ENCODE data around the gene FIGN. TPM values are rescaled to one million over a fixed set of nuclear protein-coding genes. Genes with fewer than 3 reads are reported as not detected.

The FIGN gene
- total RNA-seq, 1 experiment from 2014 or later = 2.7 TPM

- peak; percentile 34 for DNase-seq (ENCODE audit: low spot score)
Measured at GRCh38 chr2:163736433-163737189, 803 bp upstream of the FIGN start.

GRCh38 chr2:163734881-163735684, 725 bp downstream of the FIGN start:
- DNase-seq (ENCODE audit: low spot score) = peak; percentile 40

GRCh38 chr2:163734401-163734800, 1.4 kb downstream of the FIGN start:
- no peak for DNase-seq (ENCODE audit: low spot score)

- no peak for DNase-seq (ENCODE audit: low spot score)
Measured at GRCh38 chr2:163733956-163734355, 1.9 kb downstream of the FIGN start.

- DNase-seq (ENCODE audit: low spot score) = peak; percentile 62
Measured at GRCh38 chr2:163733301-163733938, 2.4 kb downstream of the FIGN start.

- peak; percentile 54 for DNase-seq (ENCODE audit: low spot score)
Measured at GRCh38 chr2:163732727-163733126, 3.1 kb downstream of the FIGN start.

- DNase-seq (ENCODE audit: low spot score) = no peak
Measured at GRCh38 chr2:163731735-163732134, 4.1 kb downstream of the FIGN start.

- DNase-seq (ENCODE audit: low spot score) = no peak
Measured at GRCh38 chr2:163730556-163730955, 5.3 kb downstream of the FIGN start.

- DNase-seq (ENCODE audit: low spot score) = no peak
Measured at GRCh38 chr2:163729636-163730273, 6.1 kb downstream of the FIGN start.

- DNase-seq (ENCODE audit: low spot score) = no peak
Measured at GRCh38 chr2:163723881-163724280, 11.9 kb downstream of the FIGN start.

- DNase-seq (ENCODE audit: low spot score) = no peak
Measured at GRCh38 chr2:163723348-163723747, 12.5 kb downstream of the FIGN start.

- no peak for DNase-seq (ENCODE audit: low spot score)
Measured at GRCh38 chr2:163719331-163719730, 16.5 kb downstream of the FIGN start.

GRCh38 chr2:163717993-163718680, 17.7 kb downstream of the FIGN start:
- DNase-seq (ENCODE audit: low spot score) = no peak

- no peak for DNase-seq (ENCODE audit: low spot score)
Measured at GRCh38 chr2:163717515-163717914, 18.3 kb downstream of the FIGN start.

- no peak for DNase-seq (ENCODE audit: low spot score)
Measured at GRCh38 chr2:163716101-163716500, 19.7 kb downstream of the FIGN start.

- DNase-seq (ENCODE audit: low spot score) = no peak
Measured at GRCh38 chr2:163715668-163716067, 20.1 kb downstream of the FIGN start.

- no peak for DNase-seq (ENCODE audit: low spot score)
Measured at GRCh38 chr2:163715199-163715598, 20.6 kb downstream of the FIGN start.

- DNase-seq (ENCODE audit: low spot score) = no peak
Measured at GRCh38 chr2:163713534-163714311, 22.1 kb downstream of the FIGN start.

GRCh38 chr2:163711699-163712098, 24.1 kb downstream of the FIGN start:
- no peak for DNase-seq (ENCODE audit: low spot score)

- no peak for DNase-seq (ENCODE audit: low spot score)
Measured at GRCh38 chr2:163711258-163711657, 24.6 kb downstream of the FIGN start.

- no peak for DNase-seq (ENCODE audit: low spot score)
Measured at GRCh38 chr2:163709270-163709669, 26.5 kb downstream of the FIGN start.
